Natural killer cell (primary cell): ENCODE data around the gene SMIM7. TPM values are rescaled to one million over a fixed set of nuclear protein-coding genes. Genes with fewer than 3 reads are reported as not detected.

ENCODE experiments used
- ATAC-seq, 3 donors: fragments of 150-1000 bp in 2 of 3; fragments of 200-7000 bp in 1 of 3; cut with Tn5 transposase; 1 replicate in 1 of 3; 2 replicates in 2 of 3; pipeline ENCODE4 v1.10.0; 2021; ENCODE audit warnings: mild to moderate bottlenecking in 2 of 3, moderate library complexity in 2 of 3
- DNase-seq, 2 donors: peaks; one replicate each; pipeline versions ENCODE4 v3.0.0 to v3.0.0-alpha.2; 2013 to 2021; ENCODE audit warnings: mixed read lengths in 1 of 2
- H3K27ac ChIP-seq: one replicate; pipeline ENCODE4 v1.5.1; 2013; ENCODE audit warnings: mild to moderate bottlenecking, low read length
- H3K27me3 ChIP-seq: one replicate; pipeline ENCODE4 v1.6.1; 2013; ENCODE audit warnings: low read length; ENCODE audit not compliant: control insufficient read depth, insufficient read depth
- H3K36me3 ChIP-seq: one replicate; pipeline ENCODE4 v1.6.1; 2013; ENCODE audit warnings: low read length; ENCODE audit not compliant: control insufficient read depth, insufficient read depth
- H3K4me1 ChIP-seq: one replicate; pipeline ENCODE4 v1.6.1; 2013; ENCODE audit warnings: low read length; ENCODE audit not compliant: control insufficient read depth, insufficient read depth
- H3K4me3 ChIP-seq: one replicate; pipeline ENCODE4 v1.5.1; 2013; ENCODE audit warnings: low read length
- H3K9me3 ChIP-seq: one replicate; pipeline ENCODE4 v1.6.1; 2013; ENCODE audit warnings: low read length; ENCODE audit not compliant: control insufficient read depth, insufficient read depth
- H3K27ac Mint-ChIP-seq, 2 donors: one replicate each; pipeline ENCODE4 v1.8.0; 2022; ENCODE audit warnings: mild to moderate bottlenecking in 2 of 2, mixed read lengths in 2 of 2, moderate library complexity in 1 of 2
- H3K27me3 Mint-ChIP-seq, 2 donors: one replicate each; pipeline ENCODE4 v1.8.0; 2022; ENCODE audit warnings: low read depth in 2 of 2, mixed read lengths in 2 of 2
- H3K36me3 Mint-ChIP-seq: one replicate; pipeline ENCODE4 v1.8.0; 2022; ENCODE audit warnings: mixed read lengths
- H3K4me1 Mint-ChIP-seq, 2 donors: one replicate each; pipeline ENCODE4 v1.8.0; 2022; ENCODE audit warnings: mixed read lengths in 2 of 2
- H3K4me3 Mint-ChIP-seq: one replicate; pipeline ENCODE4 v1.8.0; 2022; ENCODE audit warnings: mild to moderate bottlenecking, moderate library complexity, mixed read lengths
- H3K9me3 Mint-ChIP-seq, 2 donors: one replicate each; pipeline ENCODE4 v1.8.0; 2022; ENCODE audit warnings: mixed read lengths in 2 of 2
- CTCF ChIP-seq: fragments of 200-600 bp; IDR thresholded peaks from one replicate; pipeline ENCODE4 v1.8.0; 2022; ENCODE audit warnings: antibody characterized with exemption
- WGBS: methylation state at CpG from one replicate; pipeline ENCODE4 v1.1.7; 2013; ENCODE audit warnings: missing lambda C conversion rate; ENCODE audit not compliant: insufficient coverage; 5-methylcytosine and 5-hydroxymethylcytosine counted together
- intact Hi-C: fragments of 100-400 bp; cut with micrococcal nuclease; formaldehyde crosslinking; loops from one replicate; pipeline ENCODE4 v1.14.2; 2022
- total RNA-seq, 4 donors: library from RNA; stranded (reverse); fragments of 120-200 nt in 1 of 4; gene quantifications; one replicate each; pipeline versions ENCODE4 v1.2.3 to v1.2.4, GENCODE V29; 2013 to 2022

The SMIM7 gene
- total RNA-seq, 3 donors from 2014 or later (not counting 1 experiment from before 2014, with no cell fraction given), result 63.2 to 88.4 (median 76.0) TPM

- H3K4me3 Mint-ChIP-seq, result no peak overlapping the region
- H3K9me3 Mint-ChIP-seq, result no peaks in the 10 kb centered on the region
- intact Hi-C loops, result no loop called here
- H3K27me3 Mint-ChIP-seq, result no peaks in the 10 kb centered on the region
- ATAC-seq, result no peak
- H3K4me1 ChIP-seq, result no peaks in the 10 kb centered on the region
- no peaks in the 10 kb centered on the region for H3K36me3 Mint-ChIP-seq
- no peaks in the 10 kb centered on the region for H3K27me3 ChIP-seq
- no peaks in the 10 kb centered on the region for H3K36me3 ChIP-seq
- H3K27ac ChIP-seq, result no peak overlapping the region
- TF ChIP-seq CTCF, result no peak
- 83% methylated on average over 5 of the region's 5 CpGs for WGBS
- H3K9me3 ChIP-seq, result peaks cover 2% of the 10 kb centered on the region
- no peak overlapping the region for H3K27ac Mint-ChIP-seq
- no peak overlapping the region for H3K4me3 ChIP-seq
- DNase-seq, result no peak
- H3K4me1 Mint-ChIP-seq, result no peaks in the 10 kb centered on the region
Measured at GRCh38 chr19:16698914-16699313, 39.0 kb upstream of the SMIM7 start.

- H3K4me3 Mint-ChIP-seq, result no peak overlapping the region
- no peak for TF ChIP-seq CTCF
- 94% methylated on average over 12 of the region's 12 CpGs for WGBS
Measured at GRCh38 chr19:16688084-16688483, 28.1 kb upstream of the SMIM7 start.

GRCh38 chr19:16684216-16684615, 24.3 kb upstream of the SMIM7 start:
- Histone ChIP-seq H3K27me3 (no peaks in the 10 kb centered on the region), H3K4me3 (no peak overlapping the region), H3K9me3 (peaks cover 13% of the 10 kb centered on the region), H3K36me3 (no peaks in the 10 kb centered on the region), H3K4me1 (no peaks in the 10 kb centered on the region), H3K27ac (no peak overlapping the region)
- no peaks in the 10 kb centered on the region for H3K36me3 Mint-ChIP-seq
- H3K27ac Mint-ChIP-seq, result no peak overlapping the region
- intact Hi-C loops, result no loop called here
- H3K27me3 Mint-ChIP-seq, result no peaks in the 10 kb centered on the region
- no peak for DNase-seq
- no peak for TF ChIP-seq CTCF
- no peak overlapping the region for H3K4me3 Mint-ChIP-seq
- 93% methylated on average over 3 of the region's 3 CpGs for WGBS
- ATAC-seq, result no peak
- H3K4me1 Mint-ChIP-seq, result no peaks in the 10 kb centered on the region
- peaks cover 2 to 3% of the 10 kb centered on the region in 2 donors for H3K9me3 Mint-ChIP-seq

More at GRCh38 chr19:16688084-16688483, 28.1 kb upstream of the SMIM7 start:
- H3K9me3 ChIP-seq, result no peaks in the 10 kb centered on the region
- DNase-seq (no peak), ATAC-seq (no peak)
- H3K4me3 ChIP-seq, result no peak overlapping the region
- no peaks in the 10 kb centered on the region for H3K27me3 Mint-ChIP-seq
- H3K9me3 Mint-ChIP-seq, result peaks cover 0 to 2% of the 10 kb centered on the region in 2 donors
- H3K4me1 Mint-ChIP-seq, result no peaks in the 10 kb centered on the region
- H3K27me3 ChIP-seq, result no peaks in the 10 kb centered on the region
- no peak overlapping the region for H3K27ac ChIP-seq
- H3K36me3 ChIP-seq, result no peaks in the 10 kb centered on the region
- H3K4me1 ChIP-seq, result no peaks in the 10 kb centered on the region
- no peak overlapping the region for H3K27ac Mint-ChIP-seq
- no peaks in the 10 kb centered on the region for H3K36me3 Mint-ChIP-seq
- intact Hi-C loops, result no loop called here

GRCh38 chr19:16682539-16682938, 22.6 kb upstream of the SMIM7 start:
- H3K27ac ChIP-seq, result no peak overlapping the region
- H3K4me3 Mint-ChIP-seq, result no peak overlapping the region
- peaks cover 13% of the 10 kb centered on the region for H3K9me3 ChIP-seq
- H3K4me1 Mint-ChIP-seq, result no peaks in the 10 kb centered on the region
- H3K27me3 Mint-ChIP-seq, result no peaks in the 10 kb centered on the region
- no peaks in the 10 kb centered on the region for H3K36me3 Mint-ChIP-seq
- H3K4me3 ChIP-seq, result no peak overlapping the region
- H3K9me3 Mint-ChIP-seq, result peaks cover 2 to 3% of the 10 kb centered on the region in 2 donors
- H3K27ac Mint-ChIP-seq, result no peak overlapping the region
- no peaks in the 10 kb centered on the region for H3K4me1 ChIP-seq
- H3K27me3 ChIP-seq, result no peaks in the 10 kb centered on the region
- DNase-seq, result no peak
- no peak for ATAC-seq
- WGBS, result 95% methylated on average over 2 of the region's 2 CpGs
- intact Hi-C loops, result no loop called here
- no peak for TF ChIP-seq CTCF
- H3K36me3 ChIP-seq, result no peaks in the 10 kb centered on the region
